Measurements from ENCODE around the gene KLF14.

DNA sequence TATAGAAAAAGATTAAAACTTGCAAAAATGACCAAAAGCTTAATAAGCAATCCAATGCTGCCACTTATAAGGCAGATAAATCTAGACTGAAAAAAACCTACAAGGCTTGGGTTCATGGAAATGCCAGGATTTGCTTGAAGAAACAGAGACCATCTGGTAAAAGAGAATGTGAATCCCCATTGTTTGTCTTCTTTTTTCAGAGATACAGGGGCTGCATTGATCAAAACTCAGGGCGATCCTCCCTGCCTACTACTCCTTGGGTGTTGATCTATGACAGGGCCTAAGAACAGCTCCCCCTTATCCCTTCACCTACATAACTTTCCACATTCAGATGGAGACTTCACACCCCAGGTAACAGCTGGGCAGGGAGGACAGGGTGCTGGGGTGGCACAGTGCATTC lies 44.3 kb downstream of the KLF14 start:
- TF ChIP-seq CTCF (IDR thresholded peaks at IDR 0.05) (no peak), EZH2 (IDR thresholded peaks at IDR 0.05) (no peak)

All from neural progenitor cell (in vitro differentiated cells).